SK-N-SH (cell line): ENCODE measurements around the gene HM13. TPM values are rescaled to one million over a fixed set of nuclear protein-coding genes. Genes with fewer than 3 reads are reported as not detected.

Experiments
- CTCF ChIA-PET: fragments of 300-600, 350-600 bp; formaldehyde crosslinking; extraction: SDS; loops from one replicate; lab custom pipeline; 2021; lab: Yijun Ruan, JAX
- POLR2A ChIA-PET: fragments of 350-600 bp; sonication (Branson Sonifier 250); formaldehyde crosslinking; extraction: SDS; loops from one replicate; lab custom pipeline; 2020; ENCODE audit warnings: antibody characterized with exemption, inconsistent platforms; lab: Yijun Ruan, JAX
- DNase-seq: peaks from one replicate; pipeline ENCODE4 v3.0.0; 2012
- H2AFZ ChIP-seq: fragments of 200-600 bp; sonication (generic); 2 replicates; pipeline ENCODE4 v1.8.1; 2016; ENCODE audit warnings: antibody characterized with exemption, mild to moderate bottlenecking, low read depth
- H3F3A ChIP-seq: fragments of 200-600 bp; sonication (generic); replicated peaks from 2 replicates; pipeline ENCODE3; 2016; ENCODE audit warnings: antibody characterized with exemption, mild to moderate bottlenecking; ENCODE audit not compliant: insufficient read depth
- H3K27ac ChIP-seq, 2 experiments: fragments of 200-500 bp in 1 of 2; fragments of 200-600 bp in 1 of 2; sonication (Bioruptor generic) in 1 of 2; sonication (generic), shearing (Covaris generic) in 1 of 2; 2 replicates each; pipeline versions ENCODE4 v1.5.1 to v1.6.1; 2014 to 2016; ENCODE audit warnings: low read depth in 2 of 2, inconsistent platforms in 1 of 2, low read length in 1 of 2, mild to moderate bottlenecking in 1 of 2, mixed read lengths in 1 of 2
- H3K27me3 ChIP-seq: fragments of 200-600 bp; sonication (generic), shearing (Covaris generic); 2 replicates; pipeline ENCODE4 v1.6.1; 2016; ENCODE audit warnings: mixed run types; ENCODE audit not compliant: insufficient read depth
- H3K36me3 ChIP-seq, 2 experiments: fragments of 200-500 bp in 1 of 2; fragments of 200-600 bp in 1 of 2; sonication (Bioruptor generic) in 1 of 2; sonication (generic) in 1 of 2; replicated peaks in 1 of 2; 2 replicates each; pipeline versions ENCODE3 to v1.5.1; 2014 to 2016; ENCODE audit warnings: low read length in 1 of 2, mild to moderate bottlenecking in 1 of 2; ENCODE audit not compliant: insufficient read depth in 2 of 2, control insufficient read depth in 1 of 2
- H3K4me1 ChIP-seq, 2 experiments: fragments of 200-500 bp in 1 of 2; fragments of 200-600 bp in 1 of 2; sonication (Bioruptor generic) in 1 of 2; sonication (generic), shearing (Covaris generic) in 1 of 2; 2 replicates each; pipeline versions ENCODE4 v1.5.1 to v1.6.1; 2014 to 2016; ENCODE audit warnings: low read depth in 1 of 2, low read length in 1 of 2, mixed run types in 1 of 2; ENCODE audit not compliant: insufficient read depth in 2 of 2, control insufficient read depth in 1 of 2
- H3K4me2 ChIP-seq: fragments of 200-600 bp; sonication (generic), shearing (Covaris generic); 2 replicates; pipeline ENCODE4 v1.6.1; 2017; ENCODE audit warnings: mixed run types
- H3K4me3 ChIP-seq, 2 experiments: fragments of 200-500 bp in 1 of 2; fragments of 200-600 bp in 1 of 2; sonication (Bioruptor generic) in 1 of 2; sonication (generic), shearing (Covaris generic) in 1 of 2; 2 replicates each; pipeline versions ENCODE4 v1.5.1 to v1.8.1; 2014 to 2016; ENCODE audit warnings: low read depth in 2 of 2, inconsistent platforms in 1 of 2, low read length in 1 of 2, mild to moderate bottlenecking in 1 of 2, mixed read lengths in 1 of 2, moderate library complexity in 1 of 2
- H3K79me2 ChIP-seq: fragments of 200-600 bp; sonication (generic); 2 replicates; pipeline ENCODE4 v1.8.1; 2017; ENCODE audit warnings: mild to moderate bottlenecking; ENCODE audit not compliant: insufficient read depth
- H3K9ac ChIP-seq: fragments of 200-600 bp; sonication (generic); 2 replicates; pipeline ENCODE4 v1.6.1; 2017; ENCODE audit warnings: mixed run types
- H3K9me2 ChIP-seq: fragments of 200-600 bp; sonication (generic); 2 replicates; pipeline ENCODE4 v1.6.1; 2017; ENCODE audit warnings: mixed run types
- H3K9me3 ChIP-seq: fragments of 200-600 bp; sonication (generic); 2 replicates; pipeline ENCODE4 v1.6.1; 2017; ENCODE audit warnings: mixed run types, mild to moderate bottlenecking, moderate library complexity
- H4K20me1 ChIP-seq: fragments of 200-600 bp; sonication (generic); 2 replicates; pipeline ENCODE4 v1.6.1; 2017; ENCODE audit warnings: mild to moderate bottlenecking, mixed run types; ENCODE audit not compliant: insufficient read depth
- CHD2 ChIP-seq: fragments of 150-350 bp; IDR thresholded peaks from 2 replicates; pipeline ENCODE4 v1.6.1; 2018; ENCODE audit warnings: low read length; ENCODE audit not compliant: partially characterized antibody
- EP300 ChIP-seq, 2 experiments: IDR thresholded peaks; 2 replicates each; pipeline versions ENCODE4 v1.4.0 to v1.6.1; 2012; ENCODE audit warnings: borderline replicate concordance in 1 of 2, low read depth in 1 of 2, low read length in 1 of 2
- FOXJ3 ChIP-seq: sonication (generic); formaldehyde crosslinking; IDR thresholded peaks from 2 replicates; pipeline ENCODE4 v1.5.1; 2020; ENCODE audit warnings: mild to moderate bottlenecking, missing genetic modification reagents
- FOXM1 ChIP-seq: IDR thresholded peaks from 2 replicates; pipeline ENCODE4 v1.4.0; 2012; ENCODE audit warnings: low read depth, mild to moderate bottlenecking
- GABPA ChIP-seq: IDR thresholded peaks from 2 replicates; pipeline ENCODE4 v1.4.0; 2012; ENCODE audit warnings: low read depth, mild to moderate bottlenecking
- GATA2 ChIP-seq: sonication (generic); formaldehyde crosslinking; IDR thresholded peaks from 2 replicates; pipeline ENCODE4 v1.5.0; 2020; ENCODE audit warnings: mild to moderate bottlenecking, missing genetic modification reagents
- MAX ChIP-seq: IDR thresholded peaks from 2 replicates; pipeline ENCODE4 v1.4.0; 2012; ENCODE audit warnings: low read depth
- NFIC ChIP-seq: IDR thresholded peaks from 2 replicates; pipeline ENCODE4 v1.4.0; 2012; ENCODE audit warnings: borderline replicate concordance
- RFX5 ChIP-seq: IDR thresholded peaks from 2 replicates; pipeline ENCODE4 v1.6.1; 2012; ENCODE audit warnings: mild to moderate bottlenecking, improper control_type of control experiment, low read length
- SMC3 ChIP-seq: IDR thresholded peaks from 2 replicates; pipeline ENCODE4 v1.6.1; 2012; ENCODE audit warnings: low read depth, low read length, improper control_type of control experiment
- TAF1 ChIP-seq: IDR thresholded peaks from 2 replicates; pipeline ENCODE4 v1.6.1; 2012; ENCODE audit warnings: low read depth, mild to moderate bottlenecking, low read length, moderate library complexity, borderline replicate concordance
- TEAD4 ChIP-seq: IDR thresholded peaks from 2 replicates; pipeline ENCODE4 v1.4.0; 2012; ENCODE audit warnings: mild to moderate bottlenecking, borderline replicate concordance; ENCODE audit not compliant: insufficient read depth
- USF1 ChIP-seq: IDR thresholded peaks from 2 replicates; pipeline ENCODE4 v1.4.0; 2012; ENCODE audit warnings: low read depth, borderline replicate concordance
- USF2 ChIP-seq: fragments of 150-350 bp; IDR thresholded peaks from 2 replicates; pipeline ENCODE4 v1.6.1; 2017; ENCODE audit warnings: antibody characterized with exemption, low read length, low read depth, borderline replicate concordance
- YY1 ChIP-seq: IDR thresholded peaks from 2 replicates; pipeline ENCODE4 v1.4.0; 2012; ENCODE audit warnings: low read depth, mild to moderate bottlenecking
- WGBS: methylation state at CpG from one replicate; pipeline ENCODE4 v1.1.6; 2017; ENCODE audit warnings: low lambda C conversion rate; 5-methylcytosine and 5-hydroxymethylcytosine counted together
- polyA plus RNA-seq, 3 experiments: library from polyadenylated mRNA; depleted of rRNA; stranded (reverse); fragments of >200 nt; gene quantifications; 2 replicates each; pipeline ENCODE4 v1.2.3, GENCODE V29; 2012

The HM13 gene
- polyA plus RNA-seq, 1 of the 3 experiments (the other 2 are of a cell fraction) = 160 TPM

- Histone ChIP-seq H3K4me1 (peaks cover 6 to 10% of the 10 kb centered on the region in 2 experiments; a peak in 1 of 4 replicates), H4K20me1 (no peaks in the 10 kb centered on the region), H3K9me3 (no peaks in the 10 kb centered on the region), H3F3A (peaks cover 46% of the 10 kb centered on the region), H2AFZ (no peak overlapping the region), H3K4me2 (no peak overlapping the region), H3K4me3 (no peak overlapping the region), H3K9ac (no peak overlapping the region), H3K9me2 (no peaks in the 10 kb centered on the region), H3K27me3 (no peaks in the 10 kb centered on the region), H3K79me2 (peaks cover 3% of the 10 kb centered on the region; the same call in 1 of the 2 replicates), H3K36me3 (no peaks in the 10 kb centered on the region), H3K27ac (peak overlapping the region in 1 of 2 experiments; percentile 91; a peak in 1 of 4 replicates)
- no peak for DNase-seq
- CTCF ChIA-PET = interaction anchor here (1.4 to 33.9 kb wide), 3 partner anchors 15 to 37 kb away, joined by 5 to 1802 read pairs (median 48); no protein-coding TSS in a partner anchor
- 96% methylated on average over 2 of the region's 2 CpGs for WGBS
- POLR2A ChIA-PET = interaction anchor here (2.8 to 3.1 kb wide), 2 partner anchors 9 to 29 kb away, joined by 15 to 51 read pairs; partner anchors contain the start of gene ID1
- TF ChIP-seq RFX5 (no peak), USF2 (no peak), CHD2 (no peak), GABPA (no peak), GATA2 (CRISPR knock-in tag) (no peak), TEAD4 (no peak), YY1 (no peak), NFIC (no peak), MAX (no peak), TAF1 (no peak)
Measured at GRCh38 chr20:31597481-31597855, 83.2 kb downstream of the HM13 start.

GRCh38 chr20:31602431-31602778 lies 88.2 kb downstream of the HM13 start:
- H3K79me2 ChIP-seq = peaks cover 39% of the 10 kb centered on the region
- no peak overlapping the region for H3K4me3 ChIP-seq
- H3K27ac ChIP-seq = peak overlapping the region in 1 of 2 experiments; percentile 100; a peak in 2 of 4 replicates
- TF ChIP-seq GABPA (no peak), USF1 (no peak), FOXJ3 (CRISPR knock-in tag) (no peak), FOXM1 (no peak), EP300 (IDR thresholded peaks at IDR 0.05; ENCODE audit: borderline replicate concordance in 1 of 2, low read depth in 1 of 2, low read length in 1 of 2) (no peak), SMC3 (no peak)
- 80% methylated on average over 4 of the region's 4 CpGs for WGBS
- H3K4me1 ChIP-seq = peaks cover 12 to 17% of the 10 kb centered on the region in 2 experiments
- 0 out of 2 replicates have a peak overlapping the region, but pooled peaks have one; percentile 12 for H3K4me2 ChIP-seq
- peaks cover 0 to 18% of the 10 kb centered on the region in 2 experiments for H3K36me3 ChIP-seq
- peaks cover 20% of the 10 kb centered on the region for H4K20me1 ChIP-seq
- ChIA-PET CTCF (interaction anchor here (0.9 to 33.9 kb wide), 5 partner anchors 10 to 429 kb away, joined by 3 to 1802 read pairs (median 3); partner anchors contain the start of gene BCL2L1), POLR2A (interaction anchor here (0.6 to 4.4 kb wide), 2 partner anchors 31 to 368 kb away, joined by 4 to 110 read pairs; no protein-coding TSS in a partner anchor)
- no peaks in the 10 kb centered on the region for H3K9me3 ChIP-seq
- peaks cover 51% of the 10 kb centered on the region for H3F3A ChIP-seq
- no peaks in the 10 kb centered on the region for H3K27me3 ChIP-seq
- H3K9me2 ChIP-seq = no peaks in the 10 kb centered on the region
- DNase-seq = no peak
- H2AFZ ChIP-seq = no peak overlapping the region
- peak overlapping the region; percentile 100; the same call in 1 of the 2 replicates for H3K9ac ChIP-seq
